ENCODE measurements around the gene ACSF3. TPM values are rescaled to one million over a fixed set of nuclear protein-coding genes. Genes with fewer than 3 reads are reported as not detected.

ACSF3 gene
- total RNA-seq, 1 experiment from 2014 or later: 54.9 TPM

GRCh38 chr16:89168381-89169189 is 74.9 kb downstream of the ACSF3 start:
- Mint-ChIP-seq H3K4me3 (ENCODE audit: low read depth, unreplicated experiment) (no peak overlapping the region), H3K27me3 (ENCODE audit: unreplicated experiment) (peaks cover 67% of the 10 kb centered on the region), H3K27ac (ENCODE audit: unreplicated experiment) (no peak overlapping the region), H3K4me1 (ENCODE audit: low read depth, unreplicated experiment) (peaks cover 10% of the 10 kb centered on the region), H3K9me3 (ENCODE audit: low read depth, unreplicated experiment) (no peaks in the 10 kb centered on the region), H3K36me3 (ENCODE audit: insufficient read depth, unreplicated experiment) (peaks cover 15% of the 10 kb centered on the region)
- peak; percentile 12 for TF ChIP-seq CTCF (IDR thresholded peaks at IDR 0.05; ENCODE audit: unreplicated experiment)
- DNase-seq: peak; percentile 42
- CTCF ChIA-PET: interaction anchor here (1.8 kb wide), 1 partner anchor 116 kb away, joined by 11 read pairs; no protein-coding TSS in a partner anchor
- no TSS peak for BruUV-seq (replicated peaks)
- intact Hi-C loops (cut with micrococcal nuclease; ENCODE audit: unreplicated experiment): no loop called here

- no TSS peak for BruUV-seq (replicated peaks)
- H3K27ac Mint-ChIP-seq (ENCODE audit: unreplicated experiment): no peak overlapping the region
- no peak for TF ChIP-seq CTCF (IDR thresholded peaks at IDR 0.05; ENCODE audit: unreplicated experiment)
- no peak for DNase-seq
- no peak overlapping the region for H3K4me3 Mint-ChIP-seq (ENCODE audit: low read depth, unreplicated experiment)
- CTCF ChIA-PET: no interaction called here
- H3K36me3 Mint-ChIP-seq (ENCODE audit: insufficient read depth, unreplicated experiment): peaks cover 15% of the 10 kb centered on the region
- H3K27me3 Mint-ChIP-seq (ENCODE audit: unreplicated experiment): peaks cover 77% of the 10 kb centered on the region
- no peaks in the 10 kb centered on the region for H3K9me3 Mint-ChIP-seq (ENCODE audit: low read depth, unreplicated experiment)
- intact Hi-C loops (cut with micrococcal nuclease; ENCODE audit: unreplicated experiment): loop anchor here (2.0 kb wide), 1 partner anchor 357 kb away; no protein-coding TSS in a partner anchor
- peaks cover 10% of the 10 kb centered on the region for H3K4me1 Mint-ChIP-seq (ENCODE audit: low read depth, unreplicated experiment)
These were observed 76.1 kb downstream of the ACSF3 start for GRCh38 chr16:89169778-89170177.

GRCh38 chr16:89170346-89171215 is 76.9 kb downstream of the ACSF3 start:
- H3K36me3 Mint-ChIP-seq (ENCODE audit: insufficient read depth, unreplicated experiment): peaks cover 15% of the 10 kb centered on the region
- no peak for TF ChIP-seq CTCF (IDR thresholded peaks at IDR 0.05; ENCODE audit: unreplicated experiment)
- peaks cover 70% of the 10 kb centered on the region for H3K27me3 Mint-ChIP-seq (ENCODE audit: unreplicated experiment)
- CTCF ChIA-PET: interaction anchor here (0.6 to 1.3 kb wide), 7 partner anchors 17 to 433 kb away, joined by 3 to 5 read pairs (median 3); no protein-coding TSS in a partner anchor
- peaks cover 10% of the 10 kb centered on the region for H3K4me1 Mint-ChIP-seq (ENCODE audit: low read depth, unreplicated experiment)
- no TSS peak for BruUV-seq (replicated peaks)
- peak overlapping the region; percentile 48 for H3K27ac Mint-ChIP-seq (ENCODE audit: unreplicated experiment)
- DNase-seq: peak; percentile 86
- intact Hi-C loops (cut with micrococcal nuclease; ENCODE audit: unreplicated experiment): loop anchor here (2.0 kb wide), 1 partner anchor 358 kb away; no protein-coding TSS in a partner anchor
- H3K4me3 Mint-ChIP-seq (ENCODE audit: low read depth, unreplicated experiment): peak overlapping the region; percentile 71
- no peaks in the 10 kb centered on the region for H3K9me3 Mint-ChIP-seq (ENCODE audit: low read depth, unreplicated experiment)

All from Calu3 (cell line).